Lower leg skin (tissue), 4 donors: Measurements from ENCODE around the gene HEPACAM. TPM values are rescaled to one million over a fixed set of nuclear protein-coding genes. Genes with fewer than 3 reads are reported as not detected.

Source experiments
- DNase-seq, 2 donors: peaks; one replicate each; pipeline ENCODE4 v3.0.0-alpha.2; 2019; ENCODE audit warnings: low spot score in 2 of 2
- H3K4me3 ChIP-seq: fragments of 200-600 bp; sonication (generic); 2 replicates; pipeline ENCODE4 v1.5.1; 2017; ENCODE audit warnings: mild to moderate bottlenecking, low read depth; ENCODE audit not compliant: poor library complexity, severe bottlenecking
- CTCF ChIP-seq, 3 donors: fragments of 450-650 bp; IDR thresholded peaks; one replicate each; pipeline ENCODE4 v1.5.1; 2016; ENCODE audit warnings: antibody characterized with exemption in 3 of 3, mild to moderate bottlenecking in 3 of 3, moderate library complexity in 2 of 3
- POLR2A ChIP-seq, 2 donors: fragments of 450-650 bp; IDR thresholded peaks; one replicate each; pipeline ENCODE4 v1.6.1; 2016 to 2017; ENCODE audit warnings: antibody characterized with exemption in 2 of 2, mild to moderate bottlenecking in 1 of 2, moderate library complexity in 1 of 2
- WGBS, 2 donors: methylation state at CpG; one replicate each; pipeline ENCODE4 v1.1.5; 2018; 5-methylcytosine and 5-hydroxymethylcytosine counted together
- intact Hi-C: fragments of 100-400 bp; cut with DNase I; formaldehyde crosslinking; loops from one replicate; pipeline ENCODE4 v1.15.0; 2023; ENCODE audit warnings: low total_unique reads
- total RNA-seq, 4 donors: library from RNA; depleted of rRNA; stranded (reverse); fragments of >200 nt; gene quantifications; one replicate each; pipeline ENCODE4 v1.1.0, GENCODE V29; 2016

The HEPACAM gene
- total RNA-seq, 4 donors from 2014 or later, result 0.06 to 1.9 (median 0.97) TPM; not detected in 1

- TF ChIP-seq CTCF (IDR thresholded peaks at IDR 0.05), result no peak
- DNase-seq, result peak in 1 of 2 donors; percentile 74
- H3K4me3 ChIP-seq, result no peak overlapping the region
- intact Hi-C loops, result no loop called here
- 55 to 63% methylated on average over 7 of the region's 7 CpGs for WGBS, 2 donors
Measured at GRCh38 chr11:124870430-124870829, 65.4 kb downstream of the HEPACAM start.

- WGBS, 2 donors, result 46 to 55% methylated on average over 14 of the region's 14 CpGs
- DNase-seq, result no peak
- TF ChIP-seq CTCF (IDR thresholded peaks at IDR 0.05), result no peak
- TF ChIP-seq POLR2A (IDR thresholded peaks at IDR 0.05), result no peak
- H3K4me3 ChIP-seq, result no peak overlapping the region
- intact Hi-C loops, result no loop called here
Measured at GRCh38 chr11:124869856-124870387, 65.9 kb downstream of the HEPACAM start.

- TF ChIP-seq CTCF (IDR thresholded peaks at IDR 0.05) (no peak), POLR2A (IDR thresholded peaks at IDR 0.05) (no peak)
- no peak for DNase-seq
- intact Hi-C loops, result no loop called here
- 6 to 7% methylated on average over 16 of the region's 16 CpGs for WGBS, 2 donors
- H3K4me3 ChIP-seq, result no peak overlapping the region
Measured at GRCh38 chr11:124869331-124869730, 66.5 kb downstream of the HEPACAM start.

Other genes starting within 250 kb of the HEPACAM start
- gene NRGN, start 196.1 kb downstream of the HEPACAM start, total RNA-seq, result under 1 TPM in 2 of 4 donors, not detected in 2; 0.56 to 0.84 TPM
- gene VSIG2, start 183.8 kb downstream of the HEPACAM start, total RNA-seq, result 1 to 10 TPM in 1 of 4 donors, under 1 TPM in 3; 0.30 to 2.3 (median 0.55) TPM
- 10 to 100 TPM in 3 of 4 donors, 1 to 10 TPM in 1; 6.1 to 24.1 (median 11.4) TPM for gene ESAM, start 173.8 kb downstream of the HEPACAM start, total RNA-seq
- gene MSANTD2, start 135.6 kb downstream of the HEPACAM start, total RNA-seq, result 10 to 100 TPM; 11.5 to 21.2 (median 15.2) TPM
- gene ROBO3, start 70.6 kb downstream of the HEPACAM start, total RNA-seq, result 1 to 10 TPM; 1.9 to 5.3 (median 3.3) TPM
- gene ROBO4, start 38.2 kb downstream of the HEPACAM start, total RNA-seq, result 10 to 100 TPM in 2 of 4 donors, 1 to 10 TPM in 2; 5.6 to 18.1 (median 12.0) TPM
- not detected for gene HEPN1, start 16.8 kb downstream of the HEPACAM start, total RNA-seq
- 1 to 10 TPM; 2.1 to 4.2 (median 2.9) TPM for gene CCDC15, start 18.2 kb upstream of the HEPACAM start, total RNA-seq
- gene SLC37A2, start 127.3 kb upstream of the HEPACAM start, total RNA-seq, result 100 to 1,000 TPM; 137 to 334 (median 238) TPM
- gene TMEM218, start 175.6 kb upstream of the HEPACAM start, total RNA-seq, result 10 to 100 TPM in 3 of 4 donors, 1 to 10 TPM in 1; 8.6 to 17.1 (median 13.6) TPM
- gene PKNOX2, start 228.7 kb upstream of the HEPACAM start, total RNA-seq, result 1 to 10 TPM; 1.5 to 4.6 (median 2.8) TPM